Right ventricle myocardium superior (tissue), 1 donor: ENCODE measurements around the gene HCN2. TPM values are rescaled to one million over a fixed set of nuclear protein-coding genes. Genes with fewer than 3 reads are reported as not detected.
A peak's percentile ranks its signal among the peaks of the same experiment; 100 is the strongest.
"Not testable (repeated sequence)": the region's sequence is repeated elsewhere in the genome, so short reads cannot be mapped to it uniquely, and the experiment has no call there.

ENCODE experiments used
- ATAC-seq: fragments of 200-7000 bp; cut with Tn5 transposase; one replicate; pipeline ENCODE4 v1.9.1; 2020; ENCODE audit warnings: mild to moderate bottlenecking; ENCODE audit not compliant: poor library complexity
- DNase-seq: peaks from one replicate; pipeline ENCODE4 v3.0.0-alpha.2; 2020
- intact Hi-C: fragments of 100-400 bp; cut with DNase I; formaldehyde crosslinking; loops from one replicate; pipeline ENCODE4 v1.11.2; 2022
- total RNA-seq: library from RNA; stranded (reverse); fragmentation: NEBNext Ultra II Directional; extraction: Animal tissue kit (Norgen Biotek cat#: 25700); gene quantifications from one replicate; pipeline ENCODE4 v1.2.1, GENCODE V29; 2021
- donor health status: DM: no; HTN: yes; CAD: no; lungs with severe emphysema.

HCN2 gene
- total RNA-seq, 1 donor from 2014 or later: 4.1 TPM

- DNase-seq: no peak
- ATAC-seq: no peak
- intact Hi-C loops: no loop called here
Observed at GRCh38 chr19:613732-614567, 24.3 kb downstream of the HCN2 start.

- DNase-seq: no peak
- peak; percentile 36 for ATAC-seq
- intact Hi-C loops: no loop called here
Observed at GRCh38 chr19:615619-616018, 25.9 kb downstream of the HCN2 start.

GRCh38 chr19:616062-616700 is 26.5 kb downstream of the HCN2 start:
- intact Hi-C loops: no loop called here
- ATAC-seq (no peak), DNase-seq (no peak)

- intact Hi-C loops: no loop called here
- DNase-seq (no peak), ATAC-seq (no peak)
Observed at GRCh38 chr19:616747-617526, 27.3 kb downstream of the HCN2 start.

- ATAC-seq (no peak), DNase-seq (no peak)
- intact Hi-C loops: no loop called here
Observed at GRCh38 chr19:617551-618246, 28.0 kb downstream of the HCN2 start.

- DNase-seq (no peak), ATAC-seq (no peak)
- intact Hi-C loops: no loop called here
Observed at GRCh38 chr19:618247-618619, 28.6 kb downstream of the HCN2 start.

GRCh38 chr19:618674-619285 is 29.1 kb downstream of the HCN2 start:
- no peak for DNase-seq
- ATAC-seq: no peak
- intact Hi-C loops: no loop called here

- ATAC-seq (no peak), DNase-seq (no peak)
- intact Hi-C loops: no loop called here
Observed at GRCh38 chr19:619286-620002, 29.8 kb downstream of the HCN2 start.

GRCh38 chr19:620166-620862 is 30.6 kb downstream of the HCN2 start:
- DNase-seq: no peak
- intact Hi-C loops: no loop called here

GRCh38 chr19:621191-621590 is 31.5 kb downstream of the HCN2 start:
- ATAC-seq, DNase-seq, intact Hi-C loops: not testable (repeated sequence)

More at GRCh38 chr19:620166-620862, 30.6 kb downstream of the HCN2 start:
- no peak for ATAC-seq

GRCh38 chr19:621819-622218 is 32.1 kb downstream of the HCN2 start:
- intact Hi-C loops: no loop called here
- DNase-seq (no peak), ATAC-seq (no peak)

GRCh38 chr19:622666-623065 is 33.0 kb downstream of the HCN2 start:
- DNase-seq: no peak
- ATAC-seq: no peak
- intact Hi-C loops: no loop called here

GRCh38 chr19:623175-623916 is 33.7 kb downstream of the HCN2 start:
- no peak for ATAC-seq
- no peak for DNase-seq
- intact Hi-C loops: no loop called here

- ATAC-seq (no peak), DNase-seq (no peak)
- intact Hi-C loops: no loop called here
Observed at GRCh38 chr19:623974-624373, 34.3 kb downstream of the HCN2 start.

GRCh38 chr19:624433-625109 is 34.9 kb downstream of the HCN2 start:
- DNase-seq: no peak

GRCh38 chr19:625257-625656 is 35.6 kb downstream of the HCN2 start:
- ATAC-seq: no peak
- no peak for DNase-seq
- intact Hi-C loops: no loop called here

More at GRCh38 chr19:624433-625109, 34.9 kb downstream of the HCN2 start:
- intact Hi-C loops: no loop called here
- ATAC-seq: no peak
